ENCODE data around the gene MPHOSPH6. TPM values are rescaled to one million over a fixed set of nuclear protein-coding genes. Genes with fewer than 3 reads are reported as not detected.

The MPHOSPH6 gene
- total and polyA plus RNA-seq, 2 of the 13 experiments (the other 11 are each of a cell fraction or from before 2014, with no cell fraction given), result 28.4 to 76.4 TPM

DNA sequence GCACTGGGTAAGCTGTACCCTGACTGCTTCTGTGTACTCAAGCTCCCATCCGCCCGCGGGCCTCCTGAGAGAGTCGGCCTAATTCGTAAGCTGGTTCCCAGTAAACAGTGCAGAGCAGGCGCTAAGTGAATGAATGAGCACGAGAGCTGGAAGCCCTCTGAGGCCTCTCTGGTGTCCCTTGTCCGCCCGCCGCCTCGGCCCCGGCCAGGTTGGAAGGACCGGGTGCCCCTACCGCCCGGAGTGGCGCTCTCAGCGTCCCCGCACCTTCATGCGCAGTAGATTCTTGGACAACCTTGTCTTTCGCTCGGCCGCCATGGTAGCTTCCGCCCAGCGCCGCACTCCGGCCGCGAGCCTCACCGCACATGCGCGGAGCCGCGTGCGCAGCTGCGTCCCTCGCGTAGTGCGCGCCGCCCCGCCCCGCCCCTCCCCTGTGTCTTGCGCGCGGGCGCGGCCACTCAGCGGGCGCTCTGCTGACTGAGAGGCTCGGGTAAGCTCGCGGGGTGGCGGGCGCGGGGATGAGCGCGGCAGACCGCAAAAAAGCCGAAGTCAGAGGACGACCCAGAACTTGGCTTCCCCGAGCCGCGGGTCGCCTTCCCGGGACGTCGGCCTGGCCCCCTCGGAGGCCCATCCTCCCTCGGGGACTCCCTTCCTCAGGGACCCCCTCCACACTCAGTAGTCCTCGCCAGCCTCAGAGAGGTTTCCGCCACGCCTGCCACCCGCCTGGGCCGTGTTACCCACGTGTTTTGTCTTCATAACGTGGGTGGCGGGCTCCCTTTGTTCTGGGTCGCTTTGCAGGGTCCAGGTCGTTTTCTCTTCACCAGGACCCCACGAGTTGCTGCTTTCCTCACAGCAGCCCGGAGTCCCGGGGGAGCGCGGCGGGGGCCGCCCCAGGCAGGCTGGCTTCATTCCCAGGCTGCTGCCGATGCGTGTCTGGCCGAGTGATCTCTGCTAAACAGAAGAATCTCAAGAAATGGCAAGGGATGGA is at the start of gene MPHOSPH6 (continued):
- TF ChIP-seq, protein P1, sequence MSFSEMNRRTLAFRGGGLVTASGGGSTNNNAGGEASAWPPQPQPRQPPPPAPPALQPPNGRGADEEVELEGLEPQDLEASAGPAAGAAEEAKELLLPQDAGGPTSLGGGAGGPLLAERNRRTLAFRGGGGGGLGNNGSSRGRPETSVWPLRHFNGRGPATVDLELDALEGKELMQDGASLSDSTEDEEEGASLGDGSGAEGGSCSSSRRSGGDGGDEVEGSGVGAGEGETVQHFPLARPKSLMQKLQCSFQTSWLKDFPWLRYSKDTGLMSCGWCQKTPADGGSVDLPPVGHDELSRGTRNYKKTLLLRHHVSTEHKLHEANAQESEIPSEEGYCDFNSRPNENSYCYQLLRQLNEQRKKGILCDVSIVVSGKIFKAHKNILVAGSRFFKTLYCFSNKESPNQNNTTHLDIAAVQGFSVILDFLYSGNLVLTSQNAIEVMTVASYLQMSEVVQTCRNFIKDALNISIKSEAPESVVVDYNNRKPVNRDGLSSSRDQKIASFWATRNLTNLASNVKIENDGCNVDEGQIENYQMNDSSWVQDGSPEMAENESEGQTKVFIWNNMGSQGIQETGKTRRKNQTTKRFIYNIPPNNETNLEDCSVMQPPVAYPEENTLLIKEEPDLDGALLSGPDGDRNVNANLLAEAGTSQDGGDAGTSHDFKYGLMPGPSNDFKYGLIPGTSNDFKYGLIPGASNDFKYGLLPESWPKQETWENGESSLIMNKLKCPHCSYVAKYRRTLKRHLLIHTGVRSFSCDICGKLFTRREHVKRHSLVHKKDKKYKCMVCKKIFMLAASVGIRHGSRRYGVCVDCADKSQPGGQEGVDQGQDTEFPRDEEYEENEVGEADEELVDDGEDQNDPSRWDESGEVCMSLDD (CRISPR knock-in tag; IDR thresholded peaks at IDR 0.05; ENCODE audit: borderline replicate concordance), result peak; percentile 76; the same call in 1 of the 2 replicates
- TF ChIP-seq E2F5 (CRISPR knock-in tag; conservative IDR thresholded peaks at IDR 0.05), result no peak
- TF ChIP-seq ZNF383 (CRISPR knock-in tag; IDR thresholded peaks at IDR 0.05; ENCODE audit: borderline replicate concordance), result peak; percentile 33; the same call in 1 of the 2 replicates
- TF ChIP-seq MTA1 (CRISPR knock-in tag; IDR thresholded peaks at IDR 0.05; ENCODE audit: borderline replicate concordance), result peak; percentile 96; the same call in 1 of the 2 replicates
- no peak for TF ChIP-seq PBX2 (CRISPR knock-in tag; IDR thresholded peaks at IDR 0.05)
- TF ChIP-seq TERF1 (CRISPR knock-in tag; IDR thresholded peaks at IDR 0.05), result peak; percentile 30; the same call in 1 of the 2 replicates
- no peak; the same call in 1 of the 2 replicates for TF ChIP-seq MEIS1 (CRISPR knock-in tag; IDR thresholded peaks at IDR 0.05; ENCODE audit: borderline replicate concordance)
- peak; percentile 83; the same call in 1 of the 2 replicates for TF ChIP-seq BRD4 (CRISPR knock-in tag; IDR thresholded peaks at IDR 0.05)
- no peak for TF ChIP-seq SOX6 (IDR thresholded peaks at IDR 0.05)
- TF ChIP-seq SOX6 (CRISPR knock-in tag; IDR thresholded peaks at IDR 0.05), result peak; percentile 93
- TF ChIP-seq NFRKB (IDR thresholded peaks at IDR 0.05), result no peak
- no peak for TF ChIP-seq NBN (conservative IDR thresholded peaks at IDR 0.05)
- TF ChIP-seq, protein P2, sequence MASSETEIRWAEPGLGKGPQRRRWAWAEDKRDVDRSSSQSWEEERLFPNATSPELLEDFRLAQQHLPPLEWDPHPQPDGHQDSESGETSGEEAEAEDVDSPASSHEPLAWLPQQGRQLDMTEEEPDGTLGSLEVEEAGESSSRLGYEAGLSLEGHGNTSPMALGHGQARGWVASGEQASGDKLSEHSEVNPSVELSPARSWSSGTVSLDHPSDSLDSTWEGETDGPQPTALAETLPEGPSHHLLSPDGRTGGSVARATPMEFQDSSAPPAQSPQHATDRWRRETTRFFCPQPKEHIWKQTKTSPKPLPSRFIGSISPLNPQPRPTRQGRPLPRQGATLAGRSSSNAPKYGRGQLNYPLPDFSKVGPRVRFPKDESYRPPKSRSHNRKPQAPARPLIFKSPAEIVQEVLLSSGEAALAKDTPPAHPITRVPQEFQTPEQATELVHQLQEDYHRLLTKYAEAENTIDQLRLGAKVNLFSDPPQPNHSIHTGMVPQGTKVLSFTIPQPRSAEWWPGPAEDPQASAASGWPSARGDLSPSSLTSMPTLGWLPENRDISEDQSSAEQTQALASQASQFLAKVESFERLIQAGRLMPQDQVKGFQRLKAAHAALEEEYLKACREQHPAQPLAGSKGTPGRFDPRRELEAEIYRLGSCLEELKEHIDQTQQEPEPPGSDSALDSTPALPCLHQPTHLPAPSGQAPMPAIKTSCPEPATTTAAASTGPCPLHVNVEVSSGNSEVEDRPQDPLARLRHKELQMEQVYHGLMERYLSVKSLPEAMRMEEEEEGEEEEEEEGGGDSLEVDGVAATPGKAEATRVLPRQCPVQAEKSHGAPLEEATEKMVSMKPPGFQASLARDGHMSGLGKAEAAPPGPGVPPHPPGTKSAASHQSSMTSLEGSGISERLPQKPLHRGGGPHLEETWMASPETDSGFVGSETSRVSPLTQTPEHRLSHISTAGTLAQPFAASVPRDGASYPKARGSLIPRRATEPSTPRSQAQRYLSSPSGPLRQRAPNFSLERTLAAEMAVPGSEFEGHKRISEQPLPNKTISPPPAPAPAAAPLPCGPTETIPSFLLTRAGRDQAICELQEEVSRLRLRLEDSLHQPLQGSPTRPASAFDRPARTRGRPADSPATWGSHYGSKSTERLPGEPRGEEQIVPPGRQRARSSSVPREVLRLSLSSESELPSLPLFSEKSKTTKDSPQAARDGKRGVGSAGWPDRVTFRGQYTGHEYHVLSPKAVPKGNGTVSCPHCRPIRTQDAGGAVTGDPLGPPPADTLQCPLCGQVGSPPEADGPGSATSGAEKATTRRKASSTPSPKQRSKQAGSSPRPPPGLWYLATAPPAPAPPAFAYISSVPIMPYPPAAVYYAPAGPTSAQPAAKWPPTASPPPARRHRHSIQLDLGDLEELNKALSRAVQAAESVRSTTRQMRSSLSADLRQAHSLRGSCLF (CRISPR knock-in tag; IDR thresholded peaks at IDR 0.05; ENCODE audit: borderline replicate concordance), result no peak
- peak; percentile 42; the same call in 1 of the 2 replicates for TF ChIP-seq ZNF33B (CRISPR knock-in tag; IDR thresholded peaks at IDR 0.05)
- TF ChIP-seq ZKSCAN5 (CRISPR knock-in tag; IDR thresholded peaks at IDR 0.05), result no peak
- peak; percentile 92 for TF ChIP-seq POGZ (CRISPR knock-in tag; IDR thresholded peaks at IDR 0.05)
- 0 out of 2 replicates have a peak, but pooled peaks have one; percentile 48 for TF ChIP-seq ZNF3 (CRISPR knock-in tag; IDR thresholded peaks at IDR 0.05)
- peak; percentile 68 for TF ChIP-seq NR2C2 (CRISPR knock-in tag; IDR thresholded peaks at IDR 0.05; ENCODE audit: borderline replicate concordance)

Measured in HepG2 (cell line).